Stimulated activated CD8-positive, alpha-beta memory T cell treated with anti-CD3 and anti-CD28 coated beads, Interleukin-4, amount 100 ng/mL, for 48 hours (primary cell): ENCODE results near the gene MELTF.
A peak's percentile ranks its signal among the peaks of the same experiment; 100 is the strongest.
"Not testable (repeated sequence)": the region's sequence is repeated elsewhere in the genome, so short reads cannot be mapped to it uniquely, and the experiment has no call there.

Source experiments
- DNase-seq: peaks from one replicate; pipeline ENCODE4 v3.0.0-alpha.2; 2020

MELTF gene

DNA sequence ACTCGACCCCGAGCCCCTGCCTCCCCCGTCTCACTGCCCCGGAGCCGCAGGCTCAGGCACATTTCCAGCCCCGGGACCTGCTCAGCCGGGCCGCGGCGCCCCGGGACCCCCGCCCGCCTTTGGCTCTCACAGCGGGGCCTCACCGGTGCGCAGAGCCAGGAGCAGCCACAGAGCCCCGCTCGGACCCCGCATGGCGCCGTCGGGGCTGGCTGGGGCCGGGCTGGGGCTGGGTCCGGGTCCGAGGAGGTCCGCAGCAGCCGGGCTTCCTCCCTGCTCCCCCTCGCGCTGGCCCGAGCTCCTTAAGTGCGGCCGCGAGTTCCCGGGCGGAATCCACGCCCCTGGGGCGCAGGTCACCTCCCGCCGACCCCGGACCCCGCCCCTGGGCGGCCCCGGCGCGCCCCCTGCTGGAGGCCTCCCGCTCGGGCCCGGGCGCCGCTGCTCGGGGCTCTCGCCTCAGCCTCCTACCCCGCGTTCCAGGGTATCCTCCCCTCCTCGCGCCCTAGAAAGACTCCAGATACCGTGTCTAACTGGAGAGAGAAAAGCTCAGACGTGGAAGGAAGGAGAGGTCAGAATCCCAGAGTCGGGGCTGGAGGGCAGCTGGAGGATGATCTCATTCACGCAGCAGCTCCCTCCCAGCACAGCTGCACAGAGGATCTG is at the start of gene MELTF:
Gene MELTF (minus strand): TSS at position 307 of the 657 bp plus-strand sequence. CDS start 115 bp downstream, at position 192.
- DNase-seq = peak; percentile 85

DNA sequence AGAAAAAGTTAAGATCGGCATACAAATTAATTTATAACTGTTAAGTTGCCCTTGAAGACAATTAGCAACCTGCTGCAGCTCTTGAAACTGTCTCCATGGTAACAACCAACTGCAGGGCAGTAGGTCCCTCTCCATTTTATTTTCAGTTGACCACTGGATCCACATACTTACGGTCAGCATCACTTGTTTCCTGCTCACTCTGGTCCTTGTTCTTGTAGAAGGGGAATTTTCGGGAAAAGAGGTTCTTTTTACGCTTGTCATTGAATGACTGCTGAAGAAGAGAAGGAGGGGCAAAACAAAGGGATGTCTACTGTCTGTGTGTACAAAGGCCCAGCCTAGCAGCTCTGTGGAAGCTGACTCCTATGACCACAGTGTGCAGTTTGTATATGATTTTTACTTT is 46.8 kb upstream of the MELTF start:
- no peak for DNase-seq

DNA sequence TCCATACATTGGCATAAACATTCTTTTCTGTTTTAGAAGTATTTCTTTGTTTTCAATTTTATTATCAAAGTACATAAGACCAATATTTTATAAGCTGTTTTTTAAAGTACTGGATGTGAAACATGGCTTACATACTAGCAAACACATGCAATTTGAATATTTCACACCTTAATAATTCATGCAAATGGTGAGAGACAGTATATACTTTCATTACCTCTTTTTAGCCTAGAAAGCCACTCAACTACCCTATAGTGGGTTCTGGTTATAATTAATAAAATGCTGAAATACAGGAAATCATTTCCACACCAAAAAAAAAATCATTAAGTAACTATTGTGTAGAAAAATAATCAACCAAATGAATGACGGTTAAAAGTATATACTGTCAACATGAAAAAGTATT is 38.5 kb upstream of the MELTF start:
- no peak for DNase-seq

DNA sequence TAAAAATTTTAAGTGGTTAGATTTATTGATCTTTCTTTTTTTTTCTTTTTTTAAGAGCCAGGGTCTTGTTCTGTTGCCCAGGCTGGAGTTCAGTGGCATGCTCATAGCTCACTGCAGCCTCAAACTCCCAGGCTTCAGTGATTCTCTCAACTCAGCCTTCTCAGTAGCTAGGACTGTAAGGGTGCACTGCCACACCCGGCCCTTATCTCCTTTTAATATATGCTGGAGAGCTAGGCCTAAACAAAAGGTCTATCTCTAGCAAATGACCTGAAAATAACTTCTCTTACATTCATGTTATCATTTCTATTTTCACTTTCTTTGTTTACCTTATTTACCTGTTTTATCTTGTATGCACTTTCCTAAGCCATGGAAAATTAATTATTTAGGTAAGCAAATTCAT is 35.2 kb upstream of the MELTF start:
- no peak for DNase-seq

DNA sequence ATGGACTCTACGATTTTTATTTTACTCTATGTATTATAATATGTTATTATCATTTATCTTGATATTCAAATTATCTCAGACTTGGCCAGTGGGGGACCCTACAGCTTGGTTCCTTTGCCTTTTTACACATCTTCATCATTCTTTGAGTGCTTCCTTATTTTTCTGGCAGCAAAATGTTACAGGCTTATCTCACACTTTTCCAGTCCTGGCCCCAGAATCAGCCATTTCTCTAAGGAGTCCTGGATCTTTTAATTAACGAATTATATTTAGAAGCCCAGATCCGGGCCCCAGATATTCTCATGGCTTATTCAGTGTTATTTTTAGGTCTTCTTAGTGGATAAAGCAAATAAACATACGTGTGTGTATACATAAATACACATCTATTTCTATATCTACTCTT is 32.8 kb upstream of the MELTF start:
- DNase-seq = no peak

DNA sequence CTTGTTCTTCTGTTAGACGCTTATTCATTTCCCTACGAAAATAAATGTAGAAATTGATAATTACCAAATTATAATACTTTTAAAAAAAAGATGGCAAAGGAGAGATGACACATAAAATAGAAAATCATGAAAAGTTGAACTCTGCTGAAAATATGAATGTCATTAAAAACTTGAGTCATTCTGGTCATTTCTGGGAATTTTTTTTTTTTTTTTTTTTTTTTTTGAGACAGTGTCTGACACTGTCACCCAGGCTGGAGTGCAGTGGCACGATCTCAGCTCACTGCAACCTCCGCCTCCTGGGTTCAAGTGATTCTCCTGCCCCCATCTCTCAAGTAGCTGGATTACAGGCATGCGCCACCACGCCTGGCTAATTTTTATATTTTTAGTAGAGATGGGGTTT is 22.0 kb upstream of the MELTF start:
- not testable (repeated sequence) for DNase-seq

DNA sequence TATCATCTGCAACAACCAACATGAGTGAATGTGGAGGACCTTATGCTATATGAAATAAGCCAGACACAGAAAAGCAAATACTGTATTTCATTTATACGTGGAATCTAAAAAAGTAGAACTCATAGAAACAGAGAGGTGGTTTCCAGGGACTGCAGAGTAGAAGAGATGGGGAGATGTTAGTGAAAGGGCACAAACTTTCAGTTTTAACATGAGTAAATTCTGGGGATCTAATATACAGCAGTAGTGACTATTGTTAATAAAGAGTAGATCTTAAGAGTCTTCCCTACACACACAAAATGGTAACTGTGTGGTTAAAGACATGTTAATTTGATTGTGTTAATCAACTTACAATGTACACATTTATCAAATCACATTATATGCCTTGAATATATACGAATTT is 20.9 kb upstream of the MELTF start:
- DNase-seq = no peak

DNA sequence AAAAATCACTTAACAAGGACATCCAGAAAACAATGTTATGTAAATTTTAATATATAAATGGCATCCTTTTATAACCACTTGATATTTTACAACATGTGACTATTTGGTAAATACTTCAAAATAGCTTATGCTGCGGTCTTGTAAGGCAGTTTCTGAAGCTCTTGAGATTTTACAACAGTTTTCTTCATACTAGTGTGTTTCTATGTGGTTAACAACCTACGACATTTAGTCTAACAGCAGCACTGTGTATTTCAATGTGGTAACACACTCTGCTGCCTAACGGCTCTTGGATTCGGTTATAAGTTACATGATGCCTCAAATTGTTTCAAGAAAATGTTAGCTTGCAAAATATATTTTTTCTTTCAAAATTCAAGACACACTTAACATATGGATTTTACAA is 12.9 kb upstream of the MELTF start:
- DNase-seq = no peak

DNA sequence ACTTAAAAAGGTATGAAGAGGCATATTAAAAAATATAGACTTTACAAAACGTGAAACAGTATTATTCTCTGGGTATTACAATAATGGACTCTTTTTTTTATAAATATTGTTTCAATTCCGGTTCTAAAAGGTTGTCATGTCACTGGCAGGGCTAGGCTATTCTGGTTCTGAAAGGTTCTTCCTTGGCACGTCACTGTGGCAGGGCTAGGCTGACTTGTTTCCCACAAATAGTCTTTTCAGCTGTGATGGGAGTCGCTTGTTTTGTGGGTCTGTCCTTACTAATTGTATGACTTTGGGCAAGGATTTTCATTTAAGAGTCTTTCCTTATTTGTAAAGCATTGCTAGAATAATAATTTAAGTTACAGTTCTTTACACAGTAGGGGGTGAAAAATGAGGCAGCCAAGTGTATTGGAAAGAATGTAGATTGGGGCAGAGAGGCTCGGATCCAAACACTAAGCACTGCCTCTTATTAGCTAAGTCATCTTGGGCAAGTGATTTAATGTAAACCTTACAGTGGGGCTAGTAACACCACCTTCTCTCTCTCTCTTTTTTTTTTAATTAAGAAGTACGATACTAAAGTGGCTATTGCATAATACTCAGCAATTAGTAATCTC is 12.4 kb upstream of the MELTF start:
- no peak for DNase-seq

DNA sequence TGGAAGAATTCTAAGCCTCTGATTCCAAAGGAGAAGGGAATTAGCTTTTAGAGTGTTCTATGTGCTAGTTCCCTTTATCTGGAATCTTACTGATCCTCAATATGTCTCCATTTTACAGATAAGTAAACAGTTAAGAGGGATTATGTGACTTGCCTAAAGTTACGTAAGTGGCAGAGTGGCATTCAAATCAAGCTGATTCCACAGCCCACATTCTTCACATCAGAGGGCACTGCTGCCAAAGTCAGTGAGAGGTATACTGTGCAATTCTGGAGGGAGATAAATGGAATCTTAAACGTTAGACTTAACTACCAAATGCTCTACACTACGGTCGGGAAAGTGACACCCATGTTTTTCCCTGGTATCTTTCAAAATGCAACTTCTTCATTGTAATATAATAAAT is 11.0 kb upstream of the MELTF start:
- no peak for DNase-seq

DNA sequence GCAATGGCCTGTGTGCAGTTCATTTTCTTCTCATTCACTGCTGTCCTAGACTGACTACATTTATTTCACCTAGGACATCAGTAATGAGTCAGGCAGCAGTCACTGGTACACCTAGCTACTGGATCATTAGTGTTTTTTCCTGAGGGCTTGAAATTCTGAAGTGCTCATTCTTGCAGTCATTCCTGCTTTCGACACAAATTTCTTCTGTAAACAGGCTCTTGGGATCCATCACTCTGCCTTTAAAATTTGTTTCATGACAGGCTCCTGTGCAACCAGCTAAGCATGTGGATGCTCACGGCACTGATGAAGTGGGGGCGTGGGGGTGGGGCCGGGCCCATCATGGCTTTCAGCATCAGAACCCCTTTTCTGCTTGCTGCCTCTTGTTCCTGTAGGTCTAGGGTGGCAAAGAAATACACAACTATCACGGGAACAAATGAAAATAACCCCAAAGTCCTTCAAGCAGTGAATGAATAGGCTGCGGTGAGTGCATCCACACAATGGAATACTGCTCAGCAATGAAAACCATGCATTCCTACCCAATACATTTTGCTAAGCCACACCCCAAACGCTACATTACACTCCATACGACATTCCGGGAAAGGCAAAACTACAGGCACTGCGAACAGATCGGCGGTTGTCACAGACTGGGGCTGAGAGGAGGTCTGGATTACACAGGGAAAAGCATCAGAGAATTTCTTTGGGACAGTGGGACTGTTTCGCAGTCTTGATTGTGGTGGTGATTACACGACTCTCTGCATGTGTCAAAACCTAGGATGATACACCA is 9.3 kb upstream of the MELTF start:
- DNase-seq = no peak

DNA sequence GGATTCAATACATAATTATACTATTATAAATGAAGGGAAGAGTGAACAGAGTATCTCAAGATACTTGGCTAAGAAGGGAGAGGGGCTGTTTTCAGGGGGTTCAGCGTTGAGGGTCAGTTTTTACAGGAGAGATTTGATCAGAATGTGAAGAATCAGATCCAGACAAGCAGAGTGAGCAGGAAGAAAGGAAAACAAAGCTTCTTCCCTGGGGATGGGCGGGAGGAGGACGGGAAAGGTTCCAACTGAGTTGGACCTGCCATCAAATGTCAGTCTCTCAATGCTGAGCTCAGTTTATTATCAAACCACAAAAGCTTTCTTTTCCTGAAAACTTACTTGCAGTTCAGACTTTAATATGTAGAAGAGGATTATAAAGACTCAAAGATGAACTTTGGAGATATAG is 6.0 kb upstream of the MELTF start:
- no peak for DNase-seq

DNA sequence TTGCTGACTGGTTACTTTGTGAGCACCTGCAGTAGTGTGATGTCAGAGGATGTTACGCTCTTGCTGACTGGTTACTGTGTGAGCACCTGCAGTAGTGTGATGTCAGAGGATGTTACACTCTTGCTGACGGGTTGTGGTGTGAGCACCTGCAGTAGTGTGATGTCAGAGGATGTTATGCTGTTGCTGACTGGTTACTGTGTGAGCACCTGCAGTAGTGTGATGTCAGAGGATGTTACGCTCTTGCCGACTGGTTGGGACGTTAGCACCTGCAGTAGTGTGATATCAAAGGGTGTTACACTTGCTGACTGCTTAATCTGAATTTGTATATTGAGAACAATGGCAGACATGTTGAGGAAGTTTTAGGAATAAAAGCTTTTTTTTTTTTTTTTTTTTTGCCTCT is 5.2 kb upstream of the MELTF start:
- peak; percentile 12 for DNase-seq

DNA sequence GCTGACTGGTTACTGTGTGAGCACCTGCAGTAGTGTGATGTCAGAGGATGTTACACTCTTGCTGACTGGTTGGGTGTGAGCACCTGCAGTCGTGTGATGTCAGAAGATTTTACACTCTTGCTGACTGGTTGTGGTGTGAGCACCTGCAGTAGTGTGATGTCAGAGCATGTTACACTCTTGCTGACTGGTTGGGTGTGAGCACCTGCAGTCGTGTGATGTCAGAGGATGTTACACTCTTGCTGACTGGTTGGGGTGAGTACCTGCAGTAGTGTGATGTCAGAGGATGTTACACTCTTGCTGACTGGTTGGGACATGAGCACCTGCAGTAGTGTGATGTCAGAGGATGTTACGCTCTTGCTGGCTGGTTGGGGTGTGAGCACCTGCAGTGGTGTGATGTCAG is 4.1 kb upstream of the MELTF start:
- DNase-seq = not testable (repeated sequence)

DNA sequence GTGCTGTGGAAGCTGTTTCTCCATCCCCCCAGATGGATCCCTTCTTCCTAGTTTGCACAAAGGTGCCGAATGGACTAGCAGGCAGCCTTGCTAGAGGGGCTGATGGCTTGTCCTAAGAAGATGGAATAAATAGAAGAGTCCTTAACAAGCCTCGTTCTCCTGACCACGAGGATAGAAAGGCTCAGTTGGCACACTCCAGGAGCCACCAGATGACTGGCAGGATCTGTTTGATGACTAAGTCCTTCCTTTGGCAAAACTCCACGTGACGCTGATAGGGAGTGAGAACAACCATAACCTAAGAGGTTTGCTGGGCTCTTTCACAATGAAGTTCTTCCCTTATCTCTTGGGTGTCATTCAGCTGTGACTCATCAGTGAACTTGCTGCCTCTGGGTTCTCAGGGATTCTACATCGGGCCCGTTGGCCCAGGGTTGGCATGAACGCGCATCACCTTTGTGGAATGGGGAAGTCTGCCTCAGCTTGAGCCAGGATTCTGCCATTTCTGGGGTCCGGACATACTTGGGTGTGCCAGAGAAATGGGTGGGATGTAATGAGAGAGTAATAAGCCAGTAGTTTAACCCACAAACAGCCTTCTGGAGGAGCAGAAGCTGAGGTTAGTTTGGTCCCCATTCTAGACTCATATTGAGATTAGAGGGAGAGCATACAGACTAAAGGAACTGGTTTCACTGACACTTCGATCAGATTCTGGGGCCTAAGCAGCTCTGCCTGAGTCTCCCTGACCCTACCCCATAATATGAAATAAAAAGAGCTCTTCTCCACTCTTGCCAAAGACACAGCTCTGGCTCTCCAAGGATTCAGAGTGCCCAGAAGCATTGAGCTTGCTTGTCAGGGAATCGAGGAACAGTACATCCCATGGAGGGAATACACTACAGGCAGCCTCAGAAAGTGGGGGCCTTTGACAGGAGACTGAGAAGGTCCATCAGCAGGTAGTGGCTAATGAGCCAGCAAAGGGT is 2.0 kb upstream of the MELTF start:
- DNase-seq = peak; percentile 64

DNA sequence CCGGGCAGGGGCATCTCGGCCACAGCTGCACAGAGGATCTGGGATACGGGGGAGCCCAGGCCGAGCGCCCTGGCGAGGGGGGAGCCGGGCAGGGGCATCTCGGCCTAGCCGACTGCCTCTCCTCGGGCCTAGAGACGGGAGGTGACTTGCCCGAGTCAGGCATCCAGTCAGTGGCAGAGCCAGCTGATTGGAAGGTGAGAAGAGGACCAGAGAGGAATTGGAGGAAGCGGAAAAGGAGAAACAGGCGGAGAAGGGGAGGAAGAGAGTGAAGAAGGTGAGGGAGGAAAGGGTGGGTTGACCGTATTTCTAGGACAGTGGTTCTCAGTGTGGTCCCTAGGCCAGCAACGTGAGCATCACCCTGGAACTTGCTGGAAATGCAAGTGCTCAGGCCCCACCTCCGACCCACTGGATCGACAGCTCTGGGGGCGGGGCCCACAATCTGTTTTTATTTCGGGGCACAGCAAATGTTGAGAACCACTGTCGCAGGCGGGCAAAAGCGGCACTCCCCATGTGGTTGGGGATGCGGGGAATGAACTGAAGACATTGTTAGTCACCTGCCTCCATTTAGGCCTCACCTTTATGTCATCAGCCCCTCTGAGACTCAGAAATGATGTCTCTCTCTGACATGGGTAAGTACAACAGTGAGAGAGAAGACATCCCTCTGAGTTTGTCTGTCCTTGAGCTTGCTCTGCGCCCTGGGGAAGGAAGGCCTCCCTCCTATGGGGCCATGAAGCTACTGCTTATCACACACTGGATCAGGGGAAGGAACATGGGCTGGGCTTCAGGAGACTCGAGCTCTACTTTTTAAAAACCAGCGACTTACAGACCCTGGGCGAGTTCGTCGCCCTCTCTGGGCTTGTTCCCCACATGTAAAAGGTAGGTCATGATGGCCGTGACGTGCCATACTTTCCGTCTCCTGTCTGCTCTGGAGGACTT is 1.0 kb upstream of the MELTF start:
- DNase-seq = peak; percentile 23

DNA sequence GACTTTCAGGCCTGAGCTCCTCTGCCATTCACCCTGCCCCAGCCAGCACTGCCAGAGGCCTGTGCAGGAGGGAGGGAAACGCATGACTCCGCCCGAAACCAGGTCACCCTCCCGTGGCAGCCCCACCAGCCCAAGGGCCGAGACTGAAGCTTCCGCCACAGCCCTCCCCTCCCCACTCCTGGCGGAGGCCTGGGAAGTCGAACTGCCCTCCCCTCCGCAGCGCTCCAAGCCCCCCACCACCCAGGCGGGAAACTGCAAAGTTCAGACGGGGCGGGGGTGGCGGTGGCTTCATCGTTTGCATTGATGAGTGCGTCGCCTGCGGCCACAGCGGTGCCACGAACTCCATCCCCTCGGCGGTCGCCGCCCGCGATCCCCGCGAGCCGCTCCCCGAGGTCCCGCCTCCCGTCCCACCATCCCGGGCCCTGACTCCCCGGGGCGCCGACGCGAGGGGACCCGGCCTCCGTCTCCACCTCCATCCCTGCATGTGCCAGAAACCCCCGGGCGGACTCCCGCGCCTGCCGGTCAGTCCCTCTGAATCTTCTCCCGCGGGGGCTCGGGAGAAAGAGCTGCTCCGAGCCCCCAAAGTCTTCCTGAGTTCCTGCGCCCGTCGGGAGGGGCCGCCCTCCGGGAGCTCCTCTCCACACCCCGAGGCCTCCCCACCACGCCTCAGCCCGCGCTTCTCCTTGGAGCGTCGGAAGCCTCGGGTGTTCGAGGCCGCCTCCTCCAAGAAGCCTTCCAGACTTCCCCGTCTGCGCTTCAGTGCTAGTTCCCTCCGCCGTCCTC is 698 bp downstream of the MELTF start:
- DNase-seq = peak; percentile 48

DNA sequence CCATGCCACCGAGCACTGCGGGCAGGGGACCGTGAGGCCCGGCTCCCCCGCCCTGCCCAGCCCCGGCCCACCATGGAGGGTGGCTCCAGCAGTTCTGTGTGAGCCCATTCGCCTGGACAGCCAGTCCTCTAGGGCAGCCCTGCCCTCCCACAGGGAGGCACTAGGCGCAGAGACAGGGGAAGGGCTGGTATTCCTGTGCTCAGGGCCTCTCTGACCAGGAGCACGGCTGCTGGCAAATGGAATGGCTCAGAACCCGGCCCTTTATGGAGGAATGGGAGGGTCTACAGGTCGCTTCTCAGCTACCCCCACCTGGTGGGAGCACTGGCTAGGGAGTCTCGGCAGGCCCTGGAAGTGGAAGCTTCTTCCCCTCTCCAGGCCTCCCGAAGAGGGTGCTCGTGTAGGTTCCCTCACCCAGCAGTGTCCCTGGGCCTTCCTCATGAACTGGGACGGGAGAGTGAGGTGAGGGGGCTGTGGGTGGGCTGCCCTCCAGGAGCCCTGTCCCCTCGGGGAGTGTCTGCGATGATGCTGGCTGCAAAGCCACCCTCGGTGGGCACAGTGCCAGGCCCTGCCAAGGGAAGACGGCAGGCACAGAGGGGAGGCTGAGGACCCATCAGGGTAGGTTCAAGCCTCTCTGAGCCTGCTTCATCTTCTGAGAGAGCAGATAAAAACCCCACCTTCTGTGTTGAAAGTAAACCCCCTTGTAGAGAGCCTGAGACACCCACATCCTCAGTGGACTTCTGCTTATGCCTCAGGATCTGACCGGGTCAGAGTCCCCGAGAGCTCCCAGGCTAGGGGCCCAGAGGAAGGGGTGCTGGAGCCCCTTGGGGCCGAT is 1.5 kb downstream of the MELTF start:
- DNase-seq = peak; percentile 23

DNA sequence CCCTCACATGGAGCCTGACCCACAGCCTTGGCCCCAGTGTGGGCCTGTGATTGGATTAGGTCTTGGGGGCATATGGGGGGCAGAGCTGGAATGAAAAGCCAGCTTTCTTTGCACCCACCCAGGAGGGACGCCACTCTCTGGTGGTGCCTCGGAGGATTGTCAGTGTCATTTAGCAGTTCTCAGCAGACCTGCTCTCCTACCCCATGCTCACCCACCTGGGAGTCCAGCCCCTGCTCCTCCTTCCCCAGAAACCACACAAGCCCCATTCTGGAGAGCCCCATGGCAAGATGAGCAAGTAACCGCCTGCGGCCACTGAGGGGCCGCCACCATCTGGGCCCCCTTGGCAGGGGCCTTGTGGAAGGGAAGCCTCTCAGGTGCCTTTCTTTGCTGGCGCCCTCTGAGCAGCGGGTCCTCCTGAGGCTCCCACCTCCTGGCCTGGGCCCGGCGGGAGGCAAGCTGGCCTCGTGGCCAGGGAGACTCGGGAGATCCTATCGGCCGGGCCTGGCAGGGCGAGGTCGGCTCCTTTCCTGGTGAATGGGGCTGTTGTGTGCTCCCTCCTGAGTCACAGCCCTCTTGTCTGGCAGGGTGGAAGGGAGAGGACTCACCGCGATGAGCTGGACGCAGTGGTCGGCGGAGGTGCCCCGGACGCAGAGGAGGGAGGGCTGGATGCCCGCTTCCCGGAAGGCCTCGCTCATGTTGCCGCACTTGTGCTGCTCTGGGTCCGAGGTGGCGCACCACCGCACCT is 2.3 kb downstream of the MELTF start:
- peak; percentile 20 for DNase-seq
